Skeletal muscle tissue (tissue), 4 donors: Measurements from ENCODE around the gene GSG1L. TPM values are rescaled to one million over a fixed set of nuclear protein-coding genes. Genes with fewer than 3 reads are reported as not detected.

Experiments used
- H3K27ac ChIP-seq: one replicate; pipeline ENCODE4 v1.7.0; 2013; ENCODE audit warnings: mild to moderate bottlenecking, low read depth, low read length, inconsistent platforms
- H3K27me3 ChIP-seq, 3 donors: one replicate each; pipeline ENCODE4 v1.7.0; 2013; ENCODE audit warnings: low read length in 3 of 3; ENCODE audit not compliant: control insufficient read depth in 3 of 3, insufficient read depth in 3 of 3
- H3K36me3 ChIP-seq, 3 donors: one replicate each; pipeline ENCODE4 v1.7.0; 2013; ENCODE audit warnings: low read length in 3 of 3; ENCODE audit not compliant: control insufficient read depth in 3 of 3, insufficient read depth in 3 of 3
- H3K4me1 ChIP-seq, 3 donors: one replicate each; pipeline ENCODE4 v1.7.0; 2013; ENCODE audit warnings: low read length in 3 of 3, mild to moderate bottlenecking in 3 of 3; ENCODE audit not compliant: control insufficient read depth in 3 of 3, insufficient read depth in 3 of 3
- H3K4me3 ChIP-seq, 3 donors: one replicate each; pipeline ENCODE4 v1.7.0; 2013; ENCODE audit warnings: low read length in 3 of 3
- H3K9ac ChIP-seq, 3 donors: one replicate each; pipeline ENCODE4 v1.7.0; 2013; ENCODE audit warnings: low read length in 3 of 3, mild to moderate bottlenecking in 3 of 3, moderate library complexity in 2 of 3, low read depth in 1 of 3
- H3K9me3 ChIP-seq, 3 donors: one replicate each; pipeline ENCODE4 v1.7.0; 2013; ENCODE audit warnings: low read length in 3 of 3; ENCODE audit not compliant: control insufficient read depth in 3 of 3
- total RNA-seq: library from RNA; depleted of rRNA; stranded (reverse); fragments of >200 nt; gene quantifications from one replicate; pipeline ENCODE4 v1.2.3, GENCODE V29; 2014
- donor health status: Osteomylitis.

Gene GSG1L
- total RNA-seq, 1 donor from 2014 or later: 2.1 TPM

- Histone ChIP-seq H3K9me3 (no peaks in the 10 kb centered on the region), H3K36me3 (peaks cover 5 to 18% (median 16%) of the 10 kb centered on the region in 3 donors)
Measured at GRCh38 chr16:27772093-27772825, 291.3 kb downstream of the GSG1L start.

GRCh38 chr16:27771201-27771910, 292.2 kb downstream of the GSG1L start:
- Histone ChIP-seq H3K36me3 (peaks cover 5 to 18% (median 16%) of the 10 kb centered on the region in 3 donors), H3K27ac (no peak overlapping the region), H3K4me3 (no peak overlapping the region), H3K9ac (no peak overlapping the region), H3K4me1 (no peaks in the 10 kb centered on the region), H3K27me3 (no peaks in the 10 kb centered on the region), H3K9me3 (no peaks in the 10 kb centered on the region)

More at GRCh38 chr16:27772093-27772825, 291.3 kb downstream of the GSG1L start:
- Histone ChIP-seq H3K4me3 (no peak overlapping the region), H3K4me1 (no peaks in the 10 kb centered on the region), H3K27me3 (no peaks in the 10 kb centered on the region), H3K27ac (no peak overlapping the region), H3K9ac (no peak overlapping the region)

- Histone ChIP-seq H3K9ac (no peak overlapping the region), H3K27ac (no peak overlapping the region), H3K4me3 (no peak overlapping the region), H3K4me1 (no peaks in the 10 kb centered on the region), H3K9me3 (no peaks in the 10 kb centered on the region), H3K27me3 (no peaks in the 10 kb centered on the region), H3K36me3 (peaks cover 5 to 18% (median 16%) of the 10 kb centered on the region in 3 donors)
Measured at GRCh38 chr16:27770271-27771196, 293.0 kb downstream of the GSG1L start.

GRCh38 chr16:27769561-27770255, 293.8 kb downstream of the GSG1L start:
- Histone ChIP-seq H3K4me3 (no peak overlapping the region), H3K27ac (no peak overlapping the region), H3K4me1 (no peaks in the 10 kb centered on the region), H3K27me3 (no peaks in the 10 kb centered on the region), H3K9ac (no peak overlapping the region), H3K36me3 (peaks cover 5 to 18% (median 18%) of the 10 kb centered on the region in 3 donors), H3K9me3 (no peaks in the 10 kb centered on the region)

- Histone ChIP-seq H3K4me3 (no peak overlapping the region), H3K9ac (no peak overlapping the region), H3K36me3 (peaks cover 13 to 27% (median 16%) of the 10 kb centered on the region in 3 donors), H3K4me1 (no peaks in the 10 kb centered on the region), H3K9me3 (no peaks in the 10 kb centered on the region), H3K27ac (no peak overlapping the region), H3K27me3 (no peaks in the 10 kb centered on the region)
Measured at GRCh38 chr16:27768651-27769272, 294.8 kb downstream of the GSG1L start.

GRCh38 chr16:27767971-27768591, 295.4 kb downstream of the GSG1L start:
- Histone ChIP-seq H3K27ac (no peak overlapping the region), H3K27me3 (no peaks in the 10 kb centered on the region), H3K9ac (no peak overlapping the region), H3K4me3 (no peak overlapping the region), H3K36me3 (peaks cover 13 to 29% (median 16%) of the 10 kb centered on the region in 3 donors), H3K9me3 (no peaks in the 10 kb centered on the region), H3K4me1 (no peaks in the 10 kb centered on the region)

GRCh38 chr16:27767081-27767480, 296.4 kb downstream of the GSG1L start:
- no peak overlapping the region for H3K4me3 ChIP-seq
- H3K27ac ChIP-seq: no peak overlapping the region
- H3K36me3 ChIP-seq: peaks cover 14 to 38% (median 20%) of the 10 kb centered on the region in 3 donors
- no peaks in the 10 kb centered on the region for H3K9me3 ChIP-seq
- no peaks in the 10 kb centered on the region for H3K4me1 ChIP-seq
- no peak overlapping the region for H3K9ac ChIP-seq
- H3K27me3 ChIP-seq: no peaks in the 10 kb centered on the region

- Histone ChIP-seq H3K36me3 (peaks cover 19 to 45% (median 26%) of the 10 kb centered on the region in 3 donors), H3K4me1 (no peaks in the 10 kb centered on the region), H3K4me3 (no peak overlapping the region), H3K27ac (no peak overlapping the region), H3K9ac (no peak overlapping the region), H3K9me3 (no peaks in the 10 kb centered on the region), H3K27me3 (no peaks in the 10 kb centered on the region)
Measured at GRCh38 chr16:27766236-27766925, 297.1 kb downstream of the GSG1L start.
